Dedifferentiated amniotic fluid mesenchymal stem cell (primary cell): ENCODE data around the gene ZNF143.

Source experiments
- DNase-seq: peaks from one replicate; pipeline ENCODE4 v3.0.0-alpha.2; 2016; ENCODE audit errors: extremely low spot score

Gene ZNF143

DNA sequence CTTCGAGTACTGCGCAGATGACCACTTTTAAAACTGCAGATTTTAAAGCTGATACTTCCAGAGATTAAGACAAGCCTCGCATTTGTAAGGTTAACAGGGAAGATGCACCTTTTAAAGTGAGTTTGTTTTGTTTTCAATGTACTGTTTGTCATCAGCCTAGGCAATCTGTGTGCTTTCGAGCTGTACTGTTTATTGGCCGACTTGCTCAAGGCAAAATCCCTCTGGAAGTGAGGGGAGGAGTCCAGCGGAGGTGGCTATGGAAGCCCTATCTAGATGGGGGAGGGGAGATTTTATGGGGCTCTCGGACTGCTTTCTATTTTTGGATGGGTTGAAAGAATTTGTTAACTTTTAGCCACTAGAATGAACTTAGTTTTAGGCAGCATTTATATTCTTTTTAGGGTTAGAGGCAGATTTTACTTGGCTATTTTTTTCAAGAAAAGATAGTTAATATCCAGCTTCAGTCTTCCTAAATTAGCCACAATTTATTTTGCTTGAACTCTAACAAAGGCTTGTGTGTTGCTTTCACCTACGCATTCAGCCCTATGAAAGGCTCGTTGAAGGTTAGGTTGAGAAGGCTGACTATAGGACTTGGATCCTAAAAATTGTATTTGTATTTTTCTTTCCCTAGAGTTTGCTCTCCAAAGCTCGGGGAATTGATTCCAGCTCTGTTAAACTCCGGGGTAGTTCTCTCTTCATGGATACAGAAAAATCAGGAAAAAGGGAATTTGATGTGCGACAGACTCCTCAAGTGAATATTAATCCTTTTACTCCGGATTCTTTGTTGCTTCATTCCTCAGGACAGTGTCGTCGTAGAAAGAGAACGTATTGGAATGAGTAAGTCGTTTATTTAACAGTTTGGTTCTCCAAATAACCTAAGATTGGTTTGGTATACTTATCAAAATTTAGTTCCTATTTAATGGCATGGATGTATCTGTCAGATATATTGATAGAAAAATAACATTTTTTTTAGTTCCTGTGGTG is 114.7 kb downstream of the ZNF143 start:
- peak; percentile 66 for DNase-seq

DNA sequence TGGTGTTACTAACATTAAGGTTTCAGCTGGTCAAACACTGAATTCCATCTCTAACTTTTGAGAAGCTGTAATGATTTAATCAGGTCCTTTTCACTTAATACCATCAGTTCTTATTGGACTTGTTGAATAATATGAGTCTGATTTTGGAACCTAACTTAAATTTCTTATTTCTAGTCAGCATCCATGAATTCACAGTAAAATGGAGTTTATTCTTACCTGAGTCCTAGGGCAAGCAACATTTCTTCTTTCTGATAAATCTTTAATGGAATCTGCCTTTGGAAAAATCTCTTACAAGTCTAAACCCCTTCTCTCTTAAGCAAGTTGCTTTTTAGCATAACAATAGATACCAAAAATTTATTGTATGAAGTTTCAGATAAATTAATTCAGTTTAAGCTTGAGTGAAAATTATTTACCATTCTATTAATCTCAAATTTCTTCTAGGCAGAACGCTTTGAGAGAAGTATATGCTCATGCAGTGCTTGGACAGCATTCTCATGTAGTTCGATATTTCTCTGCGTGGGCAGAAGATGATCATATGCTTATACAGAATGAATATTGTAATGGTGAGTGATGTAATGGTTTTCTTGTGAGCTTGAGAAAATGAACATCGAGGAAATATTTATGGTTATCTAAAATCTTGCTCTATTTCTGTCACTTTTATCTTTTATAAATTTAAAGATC is 116.0 kb downstream of the ZNF143 start:
- DNase-seq = no peak

DNA sequence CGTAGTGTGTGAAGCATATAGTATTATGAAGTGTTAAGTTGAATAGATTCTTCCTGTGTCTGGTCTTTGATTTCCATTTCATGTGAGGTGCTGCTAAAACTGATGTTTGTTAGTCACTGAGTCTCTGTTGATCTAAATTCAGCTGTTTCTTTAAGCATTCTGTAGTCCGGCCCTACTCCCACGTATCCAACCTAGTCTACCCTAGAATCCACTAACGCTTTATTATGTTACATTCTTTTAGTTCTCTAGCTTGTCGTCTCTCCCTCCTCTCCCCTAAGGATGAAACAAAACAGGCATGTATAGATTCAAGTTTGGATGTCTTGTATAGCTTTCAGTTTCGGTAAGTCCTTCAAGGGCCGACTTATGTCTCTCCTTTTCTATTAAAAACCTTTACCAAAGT is 116.7 kb downstream of the ZNF143 start:
- no peak for DNase-seq
